Gastrocnemius medialis (tissue), 4 donors: Measurements from ENCODE around the gene RNF26. TPM values are rescaled to one million over a fixed set of nuclear protein-coding genes. Genes with fewer than 3 reads are reported as not detected.
A peak's percentile ranks its signal among the peaks of the same experiment; 100 is the strongest.

Experiments used
- ATAC-seq, 2 donors: fragments of 150-250 bp; one replicate each; pipeline ENCODE4 v1.9.1; 2016
- DNase-seq, 2 donors: peaks; one replicate each; pipeline ENCODE4 v3.0.0-alpha.2; 2019
- H3K27ac ChIP-seq, 4 donors: fragments of 200-600 bp; sonication (generic); 1 replicate in 1 of 4; 2 replicates in 3 of 4; pipeline ENCODE4 v1.5.1; 2016 to 2018; ENCODE audit warnings: mild to moderate bottlenecking in 2 of 4, moderate library complexity in 1 of 4
- H3K27me3 ChIP-seq, 3 donors: fragments of 200-600 bp; sonication (generic) in 2 of 3; 1 replicate in 1 of 3; 2 replicates in 2 of 3; pipeline versions ENCODE4 v1.5.1 to v1.6.0; 2016 to 2019; ENCODE audit warnings: mild to moderate bottlenecking in 1 of 3, moderate library complexity in 1 of 3
- H3K36me3 ChIP-seq, 2 donors: fragments of 200-600 bp; sonication (generic) in 1 of 2; one replicate each; pipeline ENCODE4 v1.5.1; 2017 to 2018
- H3K4me1 ChIP-seq, 2 donors: fragments of 200-600 bp; sonication (generic) in 1 of 2; one replicate each; pipeline ENCODE4 v1.5.1; 2016 to 2017; ENCODE audit warnings: mild to moderate bottlenecking in 2 of 2
- H3K4me3 ChIP-seq, 4 donors: fragments of 200-600 bp; sonication (generic) in 3 of 4; 1 replicate in 1 of 4; 2 replicates in 3 of 4; pipeline ENCODE4 v1.5.1; 2016 to 2019; ENCODE audit warnings: mild to moderate bottlenecking in 2 of 4
- H3K9me3 ChIP-seq, 3 donors: fragments of 200-600 bp; sonication (generic) in 2 of 3; 1 replicate in 1 of 3; 2 replicates in 2 of 3; pipeline ENCODE4 v1.5.1; 2016 to 2019
- POLR2A ChIP-seq, 2 donors: fragments of 450-650 bp; IDR thresholded peaks; one replicate each; pipeline ENCODE4 v1.6.1; 2017; ENCODE audit warnings: antibody characterized with exemption in 2 of 2, mild to moderate bottlenecking in 2 of 2, moderate library complexity in 2 of 2
- in situ Hi-C, 4 donors: fragments of 200-750 bp; cut with MboI; loops; one replicate each; pipeline versions ENCODE4 v1.15.0 to v1.8.0; 2017; ENCODE audit warnings: low sequenced_read_pairs in 4 of 4
- intact Hi-C: fragments of 100-400 bp; cut with DNase I; formaldehyde crosslinking; loops from one replicate; pipeline ENCODE4 v1.15.1; 2023; ENCODE audit warnings: low total_unique reads
- total RNA-seq, 4 donors: library from RNA; depleted of rRNA; stranded (reverse); fragments of >200 nt; gene quantifications; one replicate each; pipeline versions ENCODE4 v1.1.0 to v1.2.3, GENCODE V29; 2016
- TF ChIP-seq, protein P1 (sequence below), 5 experiments: fragments of 450-650 bp in 3 of 5; fragments of 200-600 bp in 2 of 5; sonication (generic) in 2 of 5; IDR thresholded peaks in 4 of 5; conservative IDR thresholded peaks in 1 of 5; 1 replicate in 4 of 5; 2 replicates in 1 of 5; pipeline ENCODE4 v1.5.1; 2016 to 2019; ENCODE audit warnings: antibody characterized with exemption in 5 of 5, mild to moderate bottlenecking in 3 of 5, moderate library complexity in 3 of 5

RNF26 gene
- total RNA-seq, 4 donors from 2014 or later: 3.8 to 5.1 (median 4.7) TPM

DNA sequence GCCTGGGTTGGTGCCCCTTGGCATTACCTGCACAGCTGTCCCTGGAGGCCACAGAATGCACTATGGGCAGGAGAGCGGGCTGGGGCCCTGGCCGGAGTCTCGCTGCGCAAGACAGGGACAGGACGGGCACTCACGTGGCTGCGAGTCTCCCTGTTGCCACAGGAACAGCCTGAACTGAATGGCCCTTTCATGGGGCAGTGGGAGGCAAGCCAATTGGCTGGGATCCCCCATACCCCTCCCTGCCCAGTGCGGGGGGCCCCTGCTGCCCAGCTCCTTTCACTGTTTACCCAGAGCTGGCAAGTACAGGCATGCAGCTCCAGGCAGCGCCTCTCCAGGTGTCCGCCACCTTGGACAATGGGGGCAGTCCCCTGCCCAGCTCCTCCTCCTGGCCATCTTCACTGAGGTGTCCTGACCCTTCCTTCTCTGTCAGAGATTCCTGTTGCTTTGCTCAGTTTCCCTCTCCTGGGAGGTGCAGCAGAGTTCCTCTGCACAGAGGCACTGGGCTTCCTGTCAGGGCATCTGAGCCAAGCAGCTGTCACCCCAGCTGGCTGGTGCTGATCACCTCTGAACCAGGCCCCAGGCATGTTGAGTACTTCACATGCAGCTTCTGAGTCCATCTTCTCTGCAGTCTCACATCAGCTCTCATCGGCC is 42.0 kb downstream of the RNF26 start:
- TF ChIP-seq, protein P1, sequence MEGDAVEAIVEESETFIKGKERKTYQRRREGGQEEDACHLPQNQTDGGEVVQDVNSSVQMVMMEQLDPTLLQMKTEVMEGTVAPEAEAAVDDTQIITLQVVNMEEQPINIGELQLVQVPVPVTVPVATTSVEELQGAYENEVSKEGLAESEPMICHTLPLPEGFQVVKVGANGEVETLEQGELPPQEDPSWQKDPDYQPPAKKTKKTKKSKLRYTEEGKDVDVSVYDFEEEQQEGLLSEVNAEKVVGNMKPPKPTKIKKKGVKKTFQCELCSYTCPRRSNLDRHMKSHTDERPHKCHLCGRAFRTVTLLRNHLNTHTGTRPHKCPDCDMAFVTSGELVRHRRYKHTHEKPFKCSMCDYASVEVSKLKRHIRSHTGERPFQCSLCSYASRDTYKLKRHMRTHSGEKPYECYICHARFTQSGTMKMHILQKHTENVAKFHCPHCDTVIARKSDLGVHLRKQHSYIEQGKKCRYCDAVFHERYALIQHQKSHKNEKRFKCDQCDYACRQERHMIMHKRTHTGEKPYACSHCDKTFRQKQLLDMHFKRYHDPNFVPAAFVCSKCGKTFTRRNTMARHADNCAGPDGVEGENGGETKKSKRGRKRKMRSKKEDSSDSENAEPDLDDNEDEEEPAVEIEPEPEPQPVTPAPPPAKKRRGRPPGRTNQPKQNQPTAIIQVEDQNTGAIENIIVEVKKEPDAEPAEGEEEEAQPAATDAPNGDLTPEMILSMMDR (IDR thresholded peaks at IDR 0.05 in 4 of 5, conservative IDR thresholded peaks at IDR 0.05 in 1 of 5): peak in 1 of 5 experiments; percentile 3
- no peak for TF ChIP-seq POLR2A (IDR thresholded peaks at IDR 0.05)
- no peaks in the 10 kb centered on the region for H3K27me3 ChIP-seq

DNA sequence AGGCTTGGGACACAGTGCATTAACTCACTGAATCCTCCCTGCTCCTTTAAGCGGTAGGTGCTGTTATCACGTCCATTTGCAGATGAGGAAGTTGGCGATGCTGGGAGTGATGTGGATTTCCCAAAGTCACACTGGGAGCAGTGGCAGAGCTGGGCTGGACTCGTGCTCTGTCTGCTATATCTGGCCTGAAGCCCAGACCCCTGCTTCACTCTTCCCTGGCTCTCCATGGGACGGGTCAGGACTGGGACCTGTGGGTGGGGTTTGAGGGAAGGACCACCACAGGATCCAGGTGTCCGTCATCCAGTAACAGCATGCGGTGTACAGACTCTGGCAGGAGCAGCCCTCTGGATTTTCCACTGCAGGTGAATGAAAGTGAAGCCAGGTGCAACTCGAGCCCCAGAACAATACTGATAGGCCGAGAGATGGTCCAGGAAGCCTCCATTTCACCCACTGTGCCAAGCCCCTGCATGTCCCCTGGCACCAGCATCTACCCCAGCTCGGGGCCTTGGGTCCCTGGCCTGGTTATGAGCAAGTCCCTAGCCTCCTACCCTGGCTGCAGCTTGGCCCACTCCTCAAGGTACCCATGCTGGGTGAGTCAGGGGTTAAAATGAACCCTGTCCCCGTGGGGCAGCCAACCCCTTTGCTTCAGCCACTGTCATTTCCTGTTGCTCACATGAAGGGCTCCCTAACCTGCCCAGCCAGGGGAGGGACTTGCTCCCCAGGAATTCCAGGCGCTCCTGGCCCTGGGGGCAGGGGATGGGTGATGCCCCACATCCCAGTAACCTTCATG is 43.0 kb downstream of the RNF26 start:
- H3K9me3 ChIP-seq: no peaks in the 10 kb centered on the region
- in situ Hi-C loops: no loop called here
- H3K36me3 ChIP-seq: no peaks in the 10 kb centered on the region
- peaks cover 76 to 84% of the 10 kb centered on the region in 2 donors for H3K4me1 ChIP-seq
- intact Hi-C loops: no loop called here
- no peak for ATAC-seq
- peak overlapping the region; percentile 60 to 73 (median 67) for H3K4me3 ChIP-seq
- peak in 1 of 2 donors; percentile 30 for TF ChIP-seq POLR2A (IDR thresholded peaks at IDR 0.05)
- TF ChIP-seq, protein P1 (IDR thresholded peaks at IDR 0.05 in 4 of 5, conservative IDR thresholded peaks at IDR 0.05 in 1 of 5): no peak
- no peaks in the 10 kb centered on the region for H3K27me3 ChIP-seq
- H3K27ac ChIP-seq: peak overlapping the region; percentile 96 to 99 (median 98)
- peak in 1 of 2 donors; percentile 70 for DNase-seq

More for the DNA sequence above, 42.0 kb downstream of the RNF26 start:
- Histone ChIP-seq H3K4me1 (peaks cover 80 to 88% of the 10 kb centered on the region in 2 donors), H3K27ac (peak overlapping the region; percentile 96 to 99 (median 98)), H3K4me3 (peak overlapping the region; percentile 40 to 73 (median 64)), H3K36me3 (no peaks in the 10 kb centered on the region), H3K9me3 (no peaks in the 10 kb centered on the region)
- intact Hi-C loops: loop anchor here (1.0 kb wide), 1 partner anchor 8 kb away; no protein-coding TSS in a partner anchor
- in situ Hi-C loops: no loop called here
- ATAC-seq (peak; percentile 21 to 28), DNase-seq (peak; percentile 72 to 87)

DNA sequence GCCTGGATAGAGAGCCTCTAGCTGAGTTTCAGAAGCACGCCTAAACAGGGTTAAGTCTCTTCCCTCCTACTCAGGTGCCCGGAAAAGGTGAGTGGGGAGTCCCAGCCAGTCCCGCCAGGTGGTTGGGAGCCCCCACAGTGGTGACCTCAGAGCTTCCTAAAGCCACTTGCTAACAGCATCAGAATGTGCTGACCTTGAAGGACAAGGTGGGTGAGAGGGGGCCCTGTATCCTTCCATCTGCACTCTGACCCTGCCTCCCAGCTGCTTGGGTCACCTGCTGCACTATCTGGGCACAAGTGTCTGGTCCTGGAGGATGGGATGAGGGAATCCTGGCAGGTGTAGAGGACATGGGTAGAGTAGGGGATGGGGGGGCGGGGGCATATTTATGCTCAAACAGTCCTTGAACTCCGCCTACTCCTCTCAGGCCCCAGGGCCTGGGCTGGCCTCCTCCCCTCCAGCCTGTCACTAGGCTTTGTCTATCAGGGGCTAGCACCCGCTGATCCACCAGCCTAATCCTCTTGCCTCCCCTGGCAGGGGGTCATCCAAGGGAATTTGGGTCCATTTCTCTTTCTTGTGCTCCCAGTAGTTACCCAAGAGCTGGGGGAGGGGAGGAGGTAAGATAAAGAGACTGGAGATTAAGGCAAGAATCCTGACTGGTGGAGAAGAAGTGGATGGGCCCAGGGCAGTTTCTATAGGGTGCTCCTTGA is 43.8 kb downstream of the RNF26 start:
- Histone ChIP-seq H3K27ac (peak overlapping the region; percentile 96 to 99 (median 98)), H3K4me3 (peak overlapping the region; percentile 60 to 73 (median 67)), H3K4me1 (peaks cover 68 to 78% of the 10 kb centered on the region in 2 donors), H3K36me3 (no peaks in the 10 kb centered on the region), H3K9me3 (no peaks in the 10 kb centered on the region), H3K27me3 (no peaks in the 10 kb centered on the region)
- intact Hi-C loops: loop anchor here (2.0 kb wide), 1 partner anchor 17 kb away; no protein-coding TSS in a partner anchor
- DNase-seq (peak in 1 of 2 donors; percentile 47), ATAC-seq (no peak)
- in situ Hi-C loops: no loop called here
- TF ChIP-seq, protein P1 (IDR thresholded peaks at IDR 0.05 in 4 of 5, conservative IDR thresholded peaks at IDR 0.05 in 1 of 5): no peak
- no peak for TF ChIP-seq POLR2A (IDR thresholded peaks at IDR 0.05)

DNA sequence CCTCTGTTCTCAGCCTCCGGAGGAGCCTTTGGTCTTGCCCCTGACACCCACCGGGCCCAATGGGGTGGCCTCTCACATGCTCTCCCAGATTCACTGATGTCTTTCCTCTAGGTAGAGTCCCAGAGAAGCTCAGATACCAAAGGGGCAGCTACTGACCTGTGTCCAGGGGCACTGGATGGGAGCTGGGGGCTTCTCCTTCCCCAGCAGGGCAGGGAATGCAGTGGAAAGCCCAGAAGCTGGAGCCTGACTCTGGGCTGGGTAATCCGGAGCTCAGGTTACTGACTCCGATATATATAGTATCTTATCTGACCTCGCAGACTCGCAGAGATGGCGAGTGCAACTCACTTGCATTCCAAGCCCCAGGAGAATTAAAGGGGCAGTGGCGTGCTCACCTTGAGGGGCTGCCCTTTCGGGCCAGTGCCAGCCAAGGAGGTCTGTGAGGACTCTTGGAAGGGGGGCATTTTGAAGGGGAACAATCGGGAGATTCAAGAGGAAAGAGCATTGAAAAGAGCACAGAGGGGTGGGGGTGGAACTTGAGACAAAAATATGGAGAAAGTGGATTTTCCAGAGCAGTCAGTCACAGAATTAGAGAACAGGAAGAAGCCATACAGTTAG is 44.6 kb downstream of the RNF26 start:
- no peaks in the 10 kb centered on the region for H3K36me3 ChIP-seq
- DNase-seq (peak; percentile 69 to 87), ATAC-seq (peak; percentile 50 to 55)
- H3K4me3 ChIP-seq: peak overlapping the region; percentile 60 to 73 (median 67)
- peak overlapping the region; percentile 96 to 99 (median 98) for H3K27ac ChIP-seq
- no peaks in the 10 kb centered on the region for H3K27me3 ChIP-seq
- in situ Hi-C loops: no loop called here
- H3K4me1 ChIP-seq: peaks cover 60 to 70% of the 10 kb centered on the region in 2 donors
- TF ChIP-seq POLR2A (IDR thresholded peaks at IDR 0.05): peak; percentile 94 to 97
- TF ChIP-seq, protein P1 (IDR thresholded peaks at IDR 0.05 in 4 of 5, conservative IDR thresholded peaks at IDR 0.05 in 1 of 5): no peak
- no peaks in the 10 kb centered on the region for H3K9me3 ChIP-seq
- intact Hi-C loops: loop anchor here (2.0 kb wide), 1 partner anchor 18 kb away; no protein-coding TSS in a partner anchor
